GM21367 (cell line): Measurements from ENCODE around the gene HLCS.

Experiments
- ATAC-seq: cut with Tn5 transposase; IDR thresholded peaks from one replicate; pipeline ENCODE4 v1.9.1; 2021; ENCODE audit not compliant: unreplicated experiment

HLCS gene

DNA sequence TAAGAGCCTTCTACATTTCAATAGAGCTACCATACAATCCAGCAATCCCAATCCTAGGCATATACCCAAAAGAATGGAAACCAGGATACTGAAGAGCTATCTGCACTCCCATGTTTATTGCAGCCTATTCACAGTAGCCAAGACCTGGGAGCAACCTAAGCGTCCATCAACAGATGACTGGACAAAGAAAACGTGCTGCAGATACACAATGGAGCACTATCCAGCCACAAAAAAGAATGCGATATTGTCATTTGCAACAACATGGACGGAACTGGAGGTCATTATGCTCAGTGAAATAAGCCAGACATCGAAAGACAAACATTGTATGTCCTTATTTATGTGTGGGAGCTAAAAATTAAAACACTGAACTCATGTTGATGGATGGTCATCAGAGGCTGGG lies 115.3 kb downstream of the HLCS start:
- ATAC-seq: no peak

DNA sequence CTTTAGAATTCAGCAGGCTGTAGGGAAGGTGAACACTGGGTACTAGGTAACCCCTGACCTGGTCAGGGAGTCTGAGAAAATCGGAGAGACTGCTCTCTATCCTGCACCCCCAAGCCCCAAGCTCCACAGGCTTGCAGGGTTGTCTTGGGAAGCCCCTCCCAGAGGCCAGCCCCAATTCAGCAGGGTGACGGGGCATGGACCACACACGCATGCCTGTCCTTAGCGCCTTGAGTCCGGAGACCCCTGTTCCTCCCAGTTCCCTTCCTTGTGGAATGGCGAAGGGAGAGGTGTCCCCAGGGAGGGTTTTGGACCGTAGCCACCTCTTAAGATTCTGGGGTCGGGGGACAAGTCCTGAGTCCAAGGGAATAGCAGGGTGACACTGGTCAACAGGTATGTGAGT lies 116.1 kb downstream of the HLCS start:
- ATAC-seq: no peak

DNA sequence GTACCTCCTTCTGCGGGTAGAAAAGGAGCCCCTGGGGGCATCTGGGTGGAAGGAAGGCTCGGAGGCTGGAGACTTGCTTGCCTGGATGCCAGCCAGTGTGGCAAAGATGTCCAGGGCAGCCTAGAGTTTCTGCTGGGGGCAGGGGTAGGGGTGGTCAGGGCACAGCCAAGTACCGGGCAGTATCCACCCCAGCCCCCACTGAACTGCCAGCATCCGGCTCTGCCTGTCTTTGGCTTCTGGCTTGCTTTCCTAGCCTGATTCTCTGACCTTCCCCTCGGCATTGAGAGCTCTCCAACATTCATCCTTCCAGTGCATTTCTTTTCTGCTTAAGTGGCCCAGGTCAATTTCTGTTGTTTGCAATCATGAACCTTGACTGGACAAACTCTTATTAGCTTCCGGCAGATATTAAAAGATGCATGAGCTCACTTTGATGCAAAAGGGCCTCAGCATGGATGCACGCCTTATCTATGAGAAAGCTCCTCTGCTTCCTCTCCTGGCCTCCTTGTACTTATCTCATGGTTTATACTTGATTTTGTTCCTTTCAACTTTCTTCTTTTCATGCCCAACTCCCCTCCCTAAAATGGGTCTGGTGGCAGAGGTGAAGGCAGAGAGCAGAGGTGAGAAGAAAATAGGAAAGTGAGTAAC lies 116.9 kb downstream of the HLCS start:
- ATAC-seq: no peak

DNA sequence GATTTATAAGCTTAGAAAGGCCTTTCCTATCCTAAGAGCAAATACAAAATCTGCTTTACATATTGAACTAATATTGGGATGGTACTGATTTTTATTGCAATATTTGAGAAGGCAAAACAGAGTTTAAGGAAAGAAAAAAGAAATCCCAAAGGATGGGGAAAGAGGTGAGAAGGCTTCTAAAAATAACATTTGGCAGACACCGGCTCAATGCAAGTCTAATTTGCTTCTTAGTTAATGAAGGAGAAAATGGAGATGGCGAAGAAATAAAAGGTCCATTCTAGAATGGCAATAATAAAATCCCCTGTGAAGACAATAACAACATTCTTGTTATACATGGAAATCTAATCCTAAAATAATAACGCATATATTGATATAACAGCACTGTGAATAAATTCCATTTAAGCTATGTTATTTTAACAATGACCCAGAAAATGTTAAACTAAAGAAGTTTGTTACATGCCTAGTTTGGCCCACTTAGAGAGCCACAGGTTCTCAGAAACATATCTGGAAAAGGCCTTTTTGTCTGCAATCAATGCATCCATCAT lies 117.7 kb downstream of the HLCS start:
- no peak for ATAC-seq

DNA sequence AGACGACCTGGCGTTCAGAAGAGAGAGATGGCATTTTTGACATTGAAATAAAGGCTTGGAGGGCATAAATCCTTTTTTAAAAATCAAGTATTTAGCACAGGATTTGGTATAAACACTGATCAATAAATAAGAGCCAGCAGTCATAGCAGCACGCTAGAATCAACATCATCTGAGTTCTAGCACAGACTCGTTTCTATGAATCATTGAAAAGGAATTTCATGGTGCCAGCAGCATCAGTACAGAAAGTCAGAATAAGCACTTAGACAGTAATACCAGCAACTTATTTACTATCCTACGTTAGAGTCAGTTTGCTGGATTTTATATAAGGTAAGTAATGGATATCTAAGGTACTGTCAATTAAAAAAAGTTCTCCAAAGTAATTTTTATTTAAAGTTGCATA lies 119.3 kb downstream of the HLCS start:
- no peak for ATAC-seq

DNA sequence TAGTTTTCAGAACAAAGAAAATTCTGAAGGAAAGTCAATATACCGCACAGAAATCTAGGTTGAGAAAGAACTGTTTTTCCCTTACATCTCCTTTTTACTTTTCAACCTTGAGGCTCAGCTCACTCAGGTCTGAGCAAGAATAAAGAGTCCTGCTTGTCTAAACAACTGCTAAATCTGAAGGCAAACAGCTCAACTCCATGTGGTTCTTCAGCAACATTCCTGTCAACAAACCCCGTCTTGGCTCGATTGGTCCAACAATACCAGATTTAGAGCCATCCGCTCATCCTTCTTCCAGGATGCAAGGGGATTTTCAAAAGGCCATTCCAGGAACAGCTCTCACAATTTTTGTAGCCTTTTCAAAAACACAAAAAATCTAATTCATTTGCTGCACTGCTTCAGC lies 119.8 kb downstream of the HLCS start:
- no peak for ATAC-seq

DNA sequence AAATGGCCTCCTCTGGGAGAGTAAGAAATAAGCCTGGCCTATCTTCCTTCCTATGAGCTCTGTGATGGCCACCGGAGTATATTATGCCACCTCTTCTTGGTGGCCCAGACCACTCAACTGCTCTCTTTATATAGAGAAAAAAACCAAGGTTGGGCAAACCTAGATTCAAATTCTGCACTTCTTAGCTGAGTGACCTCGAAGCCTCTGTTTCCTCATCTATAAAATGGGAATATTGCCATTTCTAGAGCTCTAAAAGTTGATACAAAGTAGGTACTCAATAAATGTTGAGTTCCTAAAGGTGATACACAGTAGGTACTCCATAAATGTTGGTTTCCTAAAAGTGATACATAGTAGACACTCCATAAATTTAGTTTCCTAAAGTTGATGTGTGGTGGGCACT lies 120.7 kb downstream of the HLCS start:
- ATAC-seq: no peak

DNA sequence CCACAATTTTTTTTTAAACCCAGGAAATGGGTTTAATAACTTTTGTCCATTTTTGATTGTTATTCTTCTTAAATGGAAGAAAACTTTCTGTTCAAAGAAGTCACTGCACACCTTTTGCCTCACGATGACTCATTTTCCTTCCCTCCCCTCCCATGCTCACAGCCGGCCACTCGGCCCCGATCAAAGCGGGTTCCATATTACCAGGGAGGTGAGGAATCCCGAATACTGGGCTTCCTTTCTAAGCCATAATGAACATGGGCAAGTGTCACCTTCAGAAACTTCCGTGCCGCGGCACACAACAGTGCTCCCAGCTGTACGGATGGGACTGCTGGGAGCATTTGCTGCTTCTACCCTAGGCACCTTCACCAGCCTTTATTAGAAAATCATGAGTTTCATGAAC lies 121.4 kb downstream of the HLCS start:
- no peak for ATAC-seq

DNA sequence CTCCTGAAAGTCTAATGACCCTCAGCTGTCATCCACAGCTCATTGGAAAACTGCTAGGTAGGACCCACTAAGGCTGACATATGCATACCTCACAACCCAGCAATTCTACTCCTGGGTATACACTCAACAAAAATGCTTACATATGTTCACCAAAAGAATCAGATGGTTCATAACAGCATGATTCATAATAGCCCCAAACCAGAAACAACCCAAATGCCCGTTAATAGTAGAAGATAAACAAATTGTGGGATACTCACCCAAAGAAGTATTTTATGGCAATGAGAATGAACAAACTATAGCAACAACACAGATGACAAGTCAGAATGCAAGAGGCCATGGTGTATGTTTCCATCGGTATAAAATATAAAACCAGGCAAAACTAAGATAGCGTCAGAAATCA lies 124.6 kb downstream of the HLCS start:
- no peak for ATAC-seq

DNA sequence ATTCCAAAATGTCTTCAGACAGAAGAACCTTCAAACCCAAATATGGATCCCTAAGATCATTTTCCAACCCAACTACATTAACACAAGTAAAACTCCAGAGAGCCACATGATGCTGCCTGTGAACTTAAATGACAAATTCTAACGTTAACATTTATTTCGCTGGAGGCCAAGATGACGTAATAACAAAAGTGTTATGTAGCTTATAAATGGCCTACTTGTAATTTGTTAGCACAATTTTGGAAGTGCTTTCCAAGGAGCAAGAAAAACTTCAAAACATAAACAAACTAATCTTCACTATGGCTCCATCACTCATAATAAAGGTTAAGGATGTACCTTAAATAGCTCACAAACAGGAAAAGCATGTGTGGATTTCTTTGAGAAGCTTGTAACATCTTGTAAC lies 126.7 kb downstream of the HLCS start:
- no peak for ATAC-seq

DNA sequence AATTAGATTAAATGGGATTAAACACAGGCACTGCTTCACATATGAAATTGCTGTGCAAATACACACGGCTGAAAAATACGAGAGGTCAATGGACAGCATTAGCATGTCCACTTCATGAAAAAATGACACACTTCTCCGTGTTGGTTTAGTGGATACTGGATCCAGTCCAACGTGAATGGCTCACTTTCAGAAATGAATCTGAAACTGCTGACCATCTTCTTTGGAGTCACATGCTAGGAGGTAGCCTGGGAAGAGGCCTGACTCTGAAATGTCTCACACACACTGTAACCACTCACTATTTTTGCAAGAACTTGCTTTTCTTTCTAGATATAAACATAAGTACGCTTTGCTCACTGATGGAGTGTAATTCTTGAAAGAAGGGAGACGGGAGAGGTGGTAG lies 127.3 kb downstream of the HLCS start:
- no peak for ATAC-seq

DNA sequence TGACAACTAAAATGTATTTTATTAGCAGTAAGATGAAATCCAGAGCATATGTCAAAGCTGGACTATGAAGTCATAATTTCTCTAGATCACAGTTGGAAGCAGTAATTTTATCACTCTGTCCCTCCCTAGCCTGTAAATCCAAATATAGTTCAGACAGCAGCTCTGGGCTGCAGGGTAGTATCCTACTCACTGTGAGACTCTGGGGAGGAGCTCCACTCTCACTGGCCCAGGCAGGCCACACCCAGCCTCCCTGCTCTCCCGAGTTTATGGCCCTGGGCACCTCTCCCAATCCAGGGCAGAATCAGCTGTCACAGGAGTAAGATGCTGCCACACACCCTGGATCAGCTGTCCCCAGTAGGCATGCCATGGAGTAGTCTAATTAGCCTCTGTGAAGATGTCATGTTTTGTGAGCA lies 131.1 kb downstream of the HLCS start:
- ATAC-seq: no peak

DNA sequence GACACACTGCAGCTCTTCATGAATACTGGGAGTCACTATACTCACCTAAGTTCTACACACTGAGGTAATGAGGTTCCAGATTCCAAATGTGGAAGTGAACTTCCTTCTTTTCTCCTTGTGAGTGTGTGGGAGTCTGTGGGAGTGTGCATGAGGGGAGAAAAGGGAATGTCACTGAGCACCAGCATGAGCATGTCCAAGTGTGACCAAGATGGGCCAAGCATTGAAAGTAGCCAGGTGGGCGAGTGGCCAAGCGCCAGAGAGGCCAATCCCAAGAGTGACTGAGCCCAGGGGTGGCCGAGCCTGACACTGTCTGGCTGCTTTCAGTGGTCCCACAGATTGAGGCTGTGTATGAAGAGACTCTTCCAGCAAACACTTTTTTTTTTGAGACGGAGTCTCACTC lies 132.3 kb downstream of the HLCS start:
- no peak for ATAC-seq

DNA sequence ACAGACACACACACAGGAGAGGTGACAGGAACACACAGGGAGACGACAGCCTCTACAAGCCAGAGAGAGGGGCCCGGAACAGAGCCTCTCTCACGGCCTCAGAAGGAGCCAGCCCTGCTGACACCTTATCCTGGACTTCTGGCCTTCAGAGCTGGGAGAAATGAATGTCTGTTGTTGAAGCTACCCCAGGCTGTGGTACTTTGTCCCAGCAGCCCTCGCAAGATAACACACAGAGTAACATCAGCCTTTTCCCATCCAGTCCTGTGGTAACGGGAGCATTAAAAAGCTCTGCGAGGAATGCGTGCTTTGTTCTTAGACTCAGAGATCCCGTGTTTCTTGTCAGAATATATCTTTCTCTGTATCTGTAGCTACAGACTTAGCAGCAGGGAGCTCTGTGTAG lies 136.4 kb downstream of the HLCS start:
- no peak for ATAC-seq

DNA sequence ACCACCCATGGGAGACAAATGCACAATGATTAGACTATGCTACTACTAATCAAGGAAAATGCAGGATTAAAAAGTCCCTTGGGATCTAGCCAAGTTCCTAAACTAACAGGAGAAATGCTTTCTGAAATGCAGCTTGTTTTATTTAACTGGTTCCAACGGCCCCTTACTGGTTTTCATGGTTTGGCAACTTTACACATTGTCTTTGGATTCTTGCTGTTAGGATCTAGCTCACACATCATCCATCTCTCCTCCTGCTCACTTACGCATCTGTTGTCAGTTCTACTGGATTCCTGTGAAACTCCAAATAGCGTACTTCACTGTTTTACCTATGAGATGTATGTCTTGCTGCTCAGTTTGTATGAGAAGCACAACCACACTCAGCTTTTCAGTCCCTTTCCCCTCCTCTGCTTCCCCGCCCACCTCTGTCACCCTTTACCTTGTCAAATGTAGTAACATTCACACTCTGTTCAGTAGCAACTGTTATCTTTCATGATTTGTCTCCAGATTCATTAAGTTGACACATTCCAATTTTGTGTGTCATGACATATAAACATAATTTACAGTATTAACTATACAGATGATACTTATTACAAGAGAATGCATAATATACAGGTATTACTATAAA lies 137.5 kb downstream of the HLCS start:
- no peak for ATAC-seq

DNA sequence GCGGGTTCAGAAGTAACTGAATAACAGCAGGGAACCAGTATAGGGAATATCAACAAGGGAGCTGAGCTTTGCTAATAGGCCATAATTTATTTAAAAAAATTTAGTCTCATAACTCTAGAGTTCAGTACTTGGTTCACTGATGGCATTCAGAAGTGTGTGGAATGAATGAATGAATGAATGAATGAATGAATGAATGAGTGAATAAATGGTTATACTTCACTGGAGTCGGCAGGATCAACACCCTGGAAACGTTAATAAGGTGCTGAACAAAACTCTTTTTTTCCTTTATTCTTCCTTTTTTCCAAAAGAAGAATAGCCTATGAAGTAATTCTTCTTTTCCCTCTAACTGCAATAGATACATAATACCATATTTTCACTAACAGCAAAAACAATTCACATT lies 138.3 kb downstream of the HLCS start:
- no peak for ATAC-seq

DNA sequence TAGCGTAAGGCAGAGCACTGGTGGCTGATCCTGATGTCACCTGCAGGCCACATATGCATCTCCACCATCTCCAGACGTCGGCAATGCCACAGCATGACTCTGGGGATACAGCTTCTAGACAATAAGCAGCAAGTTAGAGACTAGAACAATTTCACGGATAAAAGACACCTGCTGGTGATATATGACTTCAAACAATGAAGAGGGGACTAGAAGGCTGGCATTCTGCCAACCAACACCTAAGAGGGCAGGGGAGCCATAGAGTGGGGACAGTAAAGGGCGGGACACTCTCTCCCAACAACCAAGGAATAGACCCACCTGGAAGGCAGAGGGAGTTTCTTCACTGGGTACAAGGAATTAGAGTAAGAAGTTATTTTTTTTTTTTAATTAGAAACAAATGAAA lies 140.8 kb downstream of the HLCS start:
- no peak for ATAC-seq

DNA sequence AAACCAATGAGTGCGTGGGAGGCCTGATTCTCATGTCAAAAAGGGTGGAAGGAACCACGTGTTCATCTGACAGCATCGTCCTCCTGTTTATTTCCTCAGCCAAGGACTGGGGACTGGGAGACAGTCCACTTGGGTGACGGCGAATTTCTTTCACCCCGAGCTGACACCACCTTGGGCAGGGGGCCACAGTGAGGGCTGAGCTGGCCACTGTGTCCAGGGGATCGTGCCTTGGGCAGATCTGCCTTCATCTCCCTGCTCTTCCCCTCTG lies 145.5 kb downstream of the HLCS start:
- ATAC-seq: no peak

DNA sequence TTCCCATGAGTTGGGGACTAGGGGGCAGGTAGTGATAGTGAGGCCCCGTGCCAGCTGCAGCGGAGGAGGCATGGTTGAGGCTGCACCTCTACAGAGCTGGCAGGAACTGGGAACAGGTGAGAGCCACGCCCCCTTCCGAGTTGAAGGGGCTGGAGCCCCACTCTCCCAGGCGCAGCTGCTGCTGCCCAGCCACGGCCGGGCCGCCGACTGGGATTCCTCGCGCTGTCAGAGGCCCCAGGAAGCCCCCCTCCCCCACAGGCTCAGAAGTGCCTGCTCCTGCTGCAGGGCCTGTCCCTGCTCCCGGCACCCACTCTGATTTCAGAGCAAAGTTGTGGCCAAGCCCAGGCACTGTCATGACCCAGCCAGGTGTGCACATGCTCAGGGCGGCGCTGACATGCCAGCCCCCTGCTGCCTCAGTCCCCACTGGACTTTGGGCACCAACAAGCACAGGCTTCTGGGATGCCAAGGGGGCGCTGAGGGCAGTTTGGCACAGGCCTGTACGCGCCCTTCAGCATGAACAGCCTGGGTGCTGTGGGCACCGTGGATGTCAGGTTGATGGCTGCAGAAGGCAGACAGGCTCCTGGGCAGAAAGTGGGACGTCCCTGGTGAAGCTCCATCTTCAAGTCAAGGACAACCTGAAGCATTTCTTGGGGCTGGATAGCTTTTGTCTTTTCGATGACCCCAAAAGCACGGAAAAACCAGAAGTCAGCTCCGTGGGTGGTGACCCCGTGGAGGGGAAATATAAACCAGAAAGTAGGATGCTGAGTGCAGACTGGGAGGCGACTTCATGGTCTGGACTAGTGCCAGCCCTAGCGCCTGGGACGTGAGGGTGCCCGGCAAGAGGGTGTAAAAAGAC lies 146.1 kb downstream of the HLCS start:
- no peak for ATAC-seq

DNA sequence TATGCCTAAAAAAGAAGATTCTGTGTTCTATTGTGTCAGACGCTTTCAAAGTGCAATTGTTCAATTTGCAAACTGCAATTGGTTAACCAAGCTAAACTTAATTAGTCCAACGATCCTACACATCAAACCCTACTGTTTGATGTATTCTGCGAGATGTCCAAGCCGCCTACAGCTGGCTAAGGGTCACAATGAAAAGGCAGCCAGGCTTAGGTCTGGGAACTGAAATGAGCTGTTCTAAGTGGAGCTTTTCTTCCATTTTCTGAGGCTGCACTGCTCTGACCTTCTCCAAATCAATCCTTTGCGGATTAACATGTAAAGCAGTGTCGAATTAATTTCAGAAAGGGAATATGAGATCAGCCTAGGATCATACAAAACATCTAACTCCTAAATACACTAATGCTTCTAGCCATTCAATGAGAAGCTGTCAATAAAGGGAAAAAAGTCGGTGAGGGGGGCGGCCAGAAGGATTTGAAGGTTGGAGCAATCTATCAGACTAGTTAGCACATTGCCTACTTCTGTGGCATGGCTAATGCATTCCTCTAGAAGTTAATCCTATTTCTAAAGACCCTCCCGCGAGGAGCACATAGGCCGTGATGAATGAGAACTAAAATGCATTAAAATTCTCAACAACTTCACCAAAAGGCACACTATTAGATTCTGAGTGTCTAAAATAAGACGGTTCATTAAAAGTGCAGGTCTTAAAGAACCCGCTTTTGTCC lies 148.6 kb downstream of the HLCS start:
- ATAC-seq: no peak

DNA sequence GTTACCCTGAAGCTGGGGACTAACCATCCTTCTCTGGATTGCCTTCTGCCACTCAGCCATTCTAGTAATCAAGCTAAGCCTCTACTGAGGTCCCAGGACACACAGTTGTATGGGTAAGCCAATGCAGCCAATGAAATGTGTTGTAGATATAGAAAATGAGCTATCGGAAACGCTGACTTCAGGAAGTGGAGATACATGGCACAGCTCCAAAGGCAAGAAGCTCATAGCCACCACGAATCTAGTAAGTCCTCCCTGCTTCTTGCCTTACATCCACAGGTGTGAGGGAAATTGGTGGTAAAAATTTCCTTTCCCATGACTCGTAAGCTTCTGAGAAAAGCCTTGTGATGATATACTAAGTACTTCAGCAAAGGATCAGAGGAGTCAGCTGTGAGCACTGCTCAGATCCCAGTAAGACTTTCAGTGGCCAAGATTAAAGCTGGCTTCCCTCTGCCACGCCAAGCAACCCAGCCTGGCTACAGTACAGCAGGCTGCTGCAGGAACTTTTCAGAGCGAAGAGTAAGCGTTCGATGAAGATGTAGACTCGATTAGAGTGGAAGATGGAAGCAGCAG lies 149.8 kb downstream of the HLCS start:
- no peak for ATAC-seq
